GM23248 (cell line): ENCODE data around the gene SPRED3.

ENCODE experiments used
- EZH2 ChIP-seq: fragments of 200-600 bp; sonication (generic); IDR thresholded peaks from 2 replicates; pipeline ENCODE4 v1.6.1; 2018; ENCODE audit warnings: antibody characterized with exemption, mild to moderate bottlenecking; ENCODE audit not compliant: insufficient read depth, poor library complexity, severe bottlenecking
- EZH2phosphoT487 ChIP-seq: fragments of 200-600 bp; sonication (generic); IDR thresholded peaks from 2 replicates; pipeline ENCODE4 v1.6.1; 2018; ENCODE audit warnings: antibody characterized with exemption, moderate library complexity, mild to moderate bottlenecking, low read depth; ENCODE audit not compliant: insufficient read depth

DNA sequence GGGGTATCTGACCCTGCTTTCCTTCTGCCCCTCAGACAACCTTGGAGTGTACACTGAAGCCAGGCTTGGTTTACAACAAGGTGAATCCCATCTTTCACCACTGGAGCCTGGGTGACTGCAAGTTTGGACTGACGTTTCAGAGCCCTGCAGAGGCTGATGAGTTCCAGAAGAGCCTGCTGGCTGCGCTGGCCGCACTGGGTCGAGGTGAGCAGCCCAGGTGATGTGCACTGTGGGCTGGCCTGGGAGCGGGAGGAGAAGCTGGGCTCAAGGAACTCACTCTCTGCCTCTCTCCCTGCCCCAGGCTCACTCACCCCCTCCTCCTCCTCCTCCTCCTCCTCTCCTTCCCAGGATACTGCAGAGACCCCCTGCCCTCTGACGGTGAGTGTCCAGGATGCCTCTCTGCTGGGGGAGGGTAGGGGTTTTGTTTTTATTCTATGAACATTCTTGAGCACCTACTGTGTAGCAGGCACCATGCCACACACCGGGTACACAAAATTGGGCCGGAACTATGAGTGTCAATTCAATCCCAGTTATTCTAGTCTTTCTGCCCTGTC, 3.5 kb downstream of the SPRED3 start:
- TF ChIP-seq EZH2phosphoT487, result no peak
- TF ChIP-seq EZH2, result no peak
